Body of pancreas (tissue), 4 donors: Measurements from ENCODE around the gene NEDD4L.

Experiments
- CTCF ChIP-seq, 7 experiments: fragments of 450-650 bp in 4 of 7; fragments of 200-600 bp in 3 of 7; sonication (generic) in 3 of 7; IDR thresholded peaks; one replicate each; pipeline ENCODE4 v1.5.1; 2016 to 2019; ENCODE audit warnings: antibody characterized with exemption in 7 of 7
- POLR2A ChIP-seq, 3 donors: fragments of 450-650 bp; IDR thresholded peaks; one replicate each; pipeline ENCODE4 v1.6.1; 2016; ENCODE audit warnings: antibody characterized with exemption in 3 of 3, mild to moderate bottlenecking in 2 of 3

- TF ChIP-seq CTCF (IDR thresholded peaks at IDR 0.05) (no peak), POLR2A (IDR thresholded peaks at IDR 0.05) (no peak)
These were observed 134.0 kb downstream of the NEDD4L start for GRCh38 chr18:58177896-58178470.
